HG02642 (cell line): ENCODE data around the gene NRIP2.

Experiments used
- ATAC-seq: cut with Tn5 transposase; IDR thresholded peaks from one replicate; pipeline ENCODE4 v1.9.1; 2021; ENCODE audit warnings: mild to moderate bottlenecking; ENCODE audit not compliant: unreplicated experiment, poor library complexity

NRIP2 gene

GRCh38 chr12:2851931-2852330 is 17.1 kb upstream of the NRIP2 start:
- no peak for ATAC-seq

GRCh38 chr12:2845280-2845679 is 10.4 kb upstream of the NRIP2 start:
- ATAC-seq = no peak

GRCh38 chr12:2844786-2845185 is 10.0 kb upstream of the NRIP2 start:
- no peak for ATAC-seq

- no peak for ATAC-seq
Measured at GRCh38 chr12:2842948-2843347, 8.1 kb upstream of the NRIP2 start.

- ATAC-seq = no peak
Measured at GRCh38 chr12:2841056-2841650, 6.3 kb upstream of the NRIP2 start.

GRCh38 chr12:2836574-2836973 is 1.7 kb upstream of the NRIP2 start:
- no peak for ATAC-seq

GRCh38 chr12:2835691-2836403 is 1.0 kb upstream of the NRIP2 start:
- no peak for ATAC-seq

GRCh38 chr12:2833810-2834209 is 1.0 kb downstream of the NRIP2 start:
- ATAC-seq = no peak

GRCh38 chr12:2833327-2833726 is 1.5 kb downstream of the NRIP2 start:
- no peak for ATAC-seq

- ATAC-seq = no peak
Measured at GRCh38 chr12:2832550-2833127, 2.2 kb downstream of the NRIP2 start.

- no peak for ATAC-seq
Measured at GRCh38 chr12:2829275-2829674, 5.6 kb downstream of the NRIP2 start.

GRCh38 chr12:2826721-2827515 is 7.9 kb downstream of the NRIP2 start:
- no peak for ATAC-seq

GRCh38 chr12:2826036-2826435 is 8.8 kb downstream of the NRIP2 start:
- no peak for ATAC-seq

GRCh38 chr12:2825132-2825531 is 9.7 kb downstream of the NRIP2 start:
- no peak for ATAC-seq

- ATAC-seq = no peak
Measured at GRCh38 chr12:2824541-2824940, 10.3 kb downstream of the NRIP2 start.

- ATAC-seq = no peak
Measured at GRCh38 chr12:2823483-2823882, 11.4 kb downstream of the NRIP2 start.

- no peak for ATAC-seq
Measured at GRCh38 chr12:2820432-2820831, 14.4 kb downstream of the NRIP2 start.

GRCh38 chr12:2819810-2820209 is 15.0 kb downstream of the NRIP2 start:
- no peak for ATAC-seq

GRCh38 chr12:2813214-2814185 is 21.3 kb downstream of the NRIP2 start:
- no peak for ATAC-seq
